ENCODE data around the gene RNU4-1.
"Not testable (repeated sequence)": the region's sequence is repeated elsewhere in the genome, so short reads cannot be mapped to it uniquely, and the experiment has no call there.

Gene RNU4-1

DNA sequence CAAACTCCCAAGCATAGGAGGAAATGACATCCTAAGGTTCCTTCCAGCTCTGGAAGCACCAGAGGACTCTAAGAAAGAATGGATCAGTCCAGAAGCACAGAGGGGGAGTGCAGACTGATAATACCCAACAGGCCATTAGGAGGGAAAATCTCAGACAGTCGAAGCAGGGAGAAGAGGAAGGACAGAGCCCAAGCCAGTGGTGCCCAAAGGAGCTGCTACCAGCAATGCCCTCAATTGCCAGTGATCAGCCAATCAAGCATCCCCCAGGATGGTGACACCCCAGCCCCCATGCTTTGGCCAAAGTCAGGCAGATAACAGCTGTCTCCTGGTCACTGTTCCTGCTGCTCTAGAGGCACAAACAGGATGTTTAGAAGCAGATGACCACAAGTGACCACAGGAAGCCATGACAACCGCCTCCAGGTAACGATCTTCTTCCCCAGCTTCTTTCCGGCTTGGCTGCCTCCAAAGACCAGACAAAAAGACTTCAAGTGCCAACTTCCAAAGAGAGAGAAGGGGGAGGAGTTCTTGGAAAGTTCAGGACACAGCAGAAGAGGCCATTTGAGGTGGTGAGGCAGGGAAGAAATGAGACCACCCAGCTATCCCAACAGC is 43.7 kb downstream of the RNU4-1 start:
- TF ChIP-seq, protein P1, sequence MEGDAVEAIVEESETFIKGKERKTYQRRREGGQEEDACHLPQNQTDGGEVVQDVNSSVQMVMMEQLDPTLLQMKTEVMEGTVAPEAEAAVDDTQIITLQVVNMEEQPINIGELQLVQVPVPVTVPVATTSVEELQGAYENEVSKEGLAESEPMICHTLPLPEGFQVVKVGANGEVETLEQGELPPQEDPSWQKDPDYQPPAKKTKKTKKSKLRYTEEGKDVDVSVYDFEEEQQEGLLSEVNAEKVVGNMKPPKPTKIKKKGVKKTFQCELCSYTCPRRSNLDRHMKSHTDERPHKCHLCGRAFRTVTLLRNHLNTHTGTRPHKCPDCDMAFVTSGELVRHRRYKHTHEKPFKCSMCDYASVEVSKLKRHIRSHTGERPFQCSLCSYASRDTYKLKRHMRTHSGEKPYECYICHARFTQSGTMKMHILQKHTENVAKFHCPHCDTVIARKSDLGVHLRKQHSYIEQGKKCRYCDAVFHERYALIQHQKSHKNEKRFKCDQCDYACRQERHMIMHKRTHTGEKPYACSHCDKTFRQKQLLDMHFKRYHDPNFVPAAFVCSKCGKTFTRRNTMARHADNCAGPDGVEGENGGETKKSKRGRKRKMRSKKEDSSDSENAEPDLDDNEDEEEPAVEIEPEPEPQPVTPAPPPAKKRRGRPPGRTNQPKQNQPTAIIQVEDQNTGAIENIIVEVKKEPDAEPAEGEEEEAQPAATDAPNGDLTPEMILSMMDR (IDR thresholded peaks at IDR 0.05; ENCODE audit: extremely low read depth, insufficient read depth, missing control alignments), result no peak
- DNase-seq (ENCODE audit: low spot score), result no peak
- in situ Hi-C loops (cut with MboI; ENCODE audit: low pct_unique_long_range_greater_than_20kb, low sequenced_read_pairs, unreplicated experiment), result no loop called here

DNA sequence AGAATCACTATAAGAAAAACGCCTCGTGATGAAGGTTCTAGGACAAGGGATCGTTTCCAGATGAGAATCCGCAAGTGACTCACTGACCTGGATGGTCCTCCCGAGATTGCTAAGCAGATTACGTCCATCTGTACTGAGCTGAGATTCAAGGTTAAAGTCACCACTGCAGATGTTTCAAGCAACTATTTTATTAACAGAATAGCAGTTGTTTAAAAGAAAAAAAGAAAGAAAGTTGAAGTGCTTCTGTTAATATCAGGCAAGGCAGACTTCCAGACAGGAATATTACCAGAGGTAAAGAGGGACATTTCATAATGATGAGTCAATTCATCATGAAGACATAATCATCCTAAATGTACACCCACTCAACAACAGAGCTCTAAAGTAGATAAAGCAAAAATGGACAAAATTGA is 45.4 kb downstream of the RNU4-1 start:
- TF ChIP-seq, protein P1 (IDR thresholded peaks at IDR 0.05; ENCODE audit: extremely low read depth, insufficient read depth, missing control alignments), result no peak
- no peak for DNase-seq (ENCODE audit: low spot score)
- in situ Hi-C loops (cut with MboI; ENCODE audit: low pct_unique_long_range_greater_than_20kb, low sequenced_read_pairs, unreplicated experiment), result no loop called here

DNA sequence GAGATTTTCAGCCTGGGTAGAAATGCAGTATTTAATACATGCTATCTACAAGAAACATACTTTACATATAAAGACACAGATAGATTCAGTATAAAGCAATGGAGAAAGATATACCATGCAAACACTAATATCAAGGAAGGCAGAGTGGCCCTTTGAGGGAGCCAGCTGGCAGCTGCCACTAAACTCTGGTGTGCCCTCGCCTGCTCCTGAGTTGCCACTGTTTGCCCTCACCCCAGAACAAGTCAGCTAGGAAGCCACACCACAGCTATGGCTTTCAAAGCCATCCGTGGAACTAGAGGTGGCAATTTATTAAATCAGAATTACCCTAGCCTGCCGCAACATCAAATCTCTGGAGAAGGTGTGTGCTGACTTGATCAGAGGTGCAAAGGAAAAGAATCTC is 45.9 kb downstream of the RNU4-1 start:
- in situ Hi-C loops (cut with MboI; ENCODE audit: low pct_unique_long_range_greater_than_20kb, low sequenced_read_pairs, unreplicated experiment), result no loop called here
- DNase-seq (ENCODE audit: low spot score), result no peak
- TF ChIP-seq, protein P1 (IDR thresholded peaks at IDR 0.05; ENCODE audit: extremely low read depth, insufficient read depth, missing control alignments), result no peak

DNA sequence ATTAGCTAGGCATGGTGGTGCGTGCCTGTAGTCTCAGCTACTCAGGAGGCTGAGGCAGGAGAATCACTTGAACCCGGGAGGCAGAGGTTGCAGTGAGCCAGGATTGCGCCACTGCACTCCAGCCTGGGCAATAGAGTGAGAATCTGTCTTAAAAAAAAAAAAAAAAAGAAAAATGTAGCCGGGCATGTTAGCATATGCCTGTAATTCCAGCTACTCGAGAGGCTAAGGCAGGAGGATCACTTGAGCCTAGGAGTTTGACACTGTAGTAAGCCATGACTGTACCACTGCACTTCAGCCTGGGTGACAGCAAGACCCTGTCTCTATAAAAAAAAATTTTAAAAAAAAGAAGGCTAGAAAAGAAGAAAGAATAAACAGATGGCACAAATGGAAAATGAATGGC is 46.3 kb downstream of the RNU4-1 start:
- in situ Hi-C loops (cut with MboI; ENCODE audit: low pct_unique_long_range_greater_than_20kb, low sequenced_read_pairs, unreplicated experiment); DNase-seq (ENCODE audit: low spot score): not testable (repeated sequence)

Data from GM13977 (cell line).